ENCODE data around the gene EHF. TPM values are rescaled to one million over a fixed set of nuclear protein-coding genes. Genes with fewer than 3 reads are reported as not detected.

Gene EHF
- total RNA-seq, 1 donor from 2014 or later: 239 TPM

DNA sequence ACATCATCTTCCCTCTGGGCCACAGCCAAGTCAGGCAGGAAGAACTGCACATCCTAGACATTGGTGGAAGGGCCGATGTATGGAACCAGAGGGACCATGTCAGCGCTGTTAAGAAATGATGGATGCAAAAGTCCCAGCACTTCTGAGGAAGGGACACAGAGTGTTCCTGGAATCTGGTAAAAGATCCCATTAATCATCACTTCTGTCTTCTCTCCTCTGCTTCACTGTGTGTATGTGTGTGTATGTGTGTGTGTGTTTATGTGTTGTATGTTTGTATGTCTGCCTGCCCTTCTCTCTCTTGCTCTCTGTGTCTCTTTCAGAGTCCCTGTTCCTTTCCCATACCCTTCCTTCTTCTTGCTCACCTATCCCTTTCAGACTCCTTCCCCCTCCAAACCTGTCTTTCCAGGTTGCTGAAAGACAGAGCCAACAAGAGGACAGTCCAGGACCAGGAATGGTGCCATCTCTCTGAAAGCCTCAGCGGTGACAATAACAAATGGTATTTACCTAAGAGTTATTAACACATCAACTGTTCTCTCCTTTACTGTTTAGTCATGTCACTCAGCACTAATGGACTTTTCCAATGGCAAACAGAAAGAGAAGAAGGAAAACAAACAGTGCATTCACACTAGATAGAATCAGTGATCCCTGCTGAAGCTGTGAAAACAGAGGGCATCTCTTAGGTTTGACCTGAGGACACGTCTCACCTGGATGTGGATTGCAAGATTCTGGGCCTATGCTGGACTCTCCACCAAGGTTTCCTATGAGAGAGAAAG, 47.1 kb downstream of the EHF start:
- no peak for TF ChIP-seq CTCF (IDR thresholded peaks at IDR 0.05; ENCODE audit: insufficient read depth, low read length, severe bottlenecking)
- FAIRE-seq (peak; percentile 93), DNase-seq (ENCODE audit: low read depth) (peak; percentile 50)
- Histone ChIP-seq H3K27me3 (ENCODE audit: control insufficient read depth, insufficient read depth, low read length) (no peaks in the 10 kb centered on the region), H3K4me3 (ENCODE audit: low read depth, low read length) (no peak overlapping the region), H3K36me3 (ENCODE audit: control insufficient read depth, insufficient read depth, low read length) (no peaks in the 10 kb centered on the region)

- no peaks in the 10 kb centered on the region for H3K27me3 ChIP-seq (ENCODE audit: control insufficient read depth, insufficient read depth, low read length)
- H3K36me3 ChIP-seq (ENCODE audit: control insufficient read depth, insufficient read depth, low read length): no peaks in the 10 kb centered on the region
- TF ChIP-seq CTCF (IDR thresholded peaks at IDR 0.05; ENCODE audit: insufficient read depth, low read length, severe bottlenecking): no peak
- DNase-seq (ENCODE audit: low read depth) (no peak), FAIRE-seq (no peak)
- H3K4me3 ChIP-seq (ENCODE audit: low read depth, low read length): no peak overlapping the region
These were observed 47.7 kb downstream of the EHF start for GRCh38 chr11:34668583-34669053.

DNA sequence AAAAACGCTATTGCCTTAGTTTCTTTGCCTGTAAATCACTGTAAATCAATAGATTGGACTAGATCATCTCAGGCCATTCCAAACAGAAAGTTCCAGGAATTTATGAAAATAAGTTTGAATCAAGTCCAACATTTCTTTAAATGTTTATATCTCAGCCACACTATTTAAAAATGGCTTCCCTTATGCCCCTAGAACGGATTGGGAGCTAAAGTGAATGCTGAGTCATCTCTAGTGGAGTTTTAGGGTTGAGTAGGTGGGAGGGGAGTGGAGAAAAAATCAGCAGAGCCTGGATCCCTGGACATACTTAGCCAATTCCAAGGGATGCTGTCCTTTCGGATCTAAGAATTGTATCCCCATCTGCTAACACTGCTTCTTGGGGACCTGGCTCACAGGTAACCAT, 48.6 kb downstream of the EHF start:
- H3K27me3 ChIP-seq (ENCODE audit: control insufficient read depth, insufficient read depth, low read length): no peaks in the 10 kb centered on the region
- H3K36me3 ChIP-seq (ENCODE audit: control insufficient read depth, insufficient read depth, low read length): no peaks in the 10 kb centered on the region
- no peak overlapping the region for H3K4me3 ChIP-seq (ENCODE audit: low read depth, low read length)
- no peak for TF ChIP-seq CTCF (IDR thresholded peaks at IDR 0.05; ENCODE audit: insufficient read depth, low read length, severe bottlenecking)
- no peak for DNase-seq (ENCODE audit: low read depth)
- no peak for FAIRE-seq

DNA sequence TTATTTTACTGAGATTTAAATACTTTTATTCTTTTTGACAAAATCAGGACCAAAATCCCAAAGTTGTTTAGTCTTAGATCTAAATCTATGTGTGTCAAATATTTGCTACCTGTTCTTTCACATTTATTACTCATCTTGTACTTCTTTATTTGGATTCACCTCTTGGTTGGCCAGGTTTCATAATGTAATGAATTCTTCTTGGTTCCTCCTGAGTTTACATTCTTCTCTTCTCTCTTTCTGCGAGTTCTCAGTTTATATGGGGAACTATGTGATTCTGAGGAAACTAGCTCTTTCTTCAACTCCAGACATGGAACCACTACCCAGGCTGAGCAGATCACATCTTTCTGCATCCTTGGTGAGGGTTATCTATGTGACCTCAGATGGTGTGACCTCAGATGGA, 50.2 kb downstream of the EHF start:
- Histone ChIP-seq H3K27me3 (ENCODE audit: control insufficient read depth, insufficient read depth, low read length) (no peaks in the 10 kb centered on the region), H3K36me3 (ENCODE audit: control insufficient read depth, insufficient read depth, low read length) (no peaks in the 10 kb centered on the region), H3K4me3 (ENCODE audit: low read depth, low read length) (no peak overlapping the region)
- DNase-seq (ENCODE audit: low read depth): no peak
- no peak for FAIRE-seq
- TF ChIP-seq CTCF (IDR thresholded peaks at IDR 0.05; ENCODE audit: insufficient read depth, low read length, severe bottlenecking): no peak

- FAIRE-seq: no peak
- no peak for DNase-seq (ENCODE audit: low read depth)
- no peaks in the 10 kb centered on the region for H3K27me3 ChIP-seq (ENCODE audit: control insufficient read depth, insufficient read depth, low read length)
- no peak overlapping the region for H3K4me3 ChIP-seq (ENCODE audit: low read depth, low read length)
- no peaks in the 10 kb centered on the region for H3K36me3 ChIP-seq (ENCODE audit: control insufficient read depth, insufficient read depth, low read length)
- no peak for TF ChIP-seq CTCF (IDR thresholded peaks at IDR 0.05; ENCODE audit: insufficient read depth, low read length, severe bottlenecking)
These were observed 51.1 kb downstream of the EHF start for GRCh38 chr11:34671946-34672345.

DNA sequence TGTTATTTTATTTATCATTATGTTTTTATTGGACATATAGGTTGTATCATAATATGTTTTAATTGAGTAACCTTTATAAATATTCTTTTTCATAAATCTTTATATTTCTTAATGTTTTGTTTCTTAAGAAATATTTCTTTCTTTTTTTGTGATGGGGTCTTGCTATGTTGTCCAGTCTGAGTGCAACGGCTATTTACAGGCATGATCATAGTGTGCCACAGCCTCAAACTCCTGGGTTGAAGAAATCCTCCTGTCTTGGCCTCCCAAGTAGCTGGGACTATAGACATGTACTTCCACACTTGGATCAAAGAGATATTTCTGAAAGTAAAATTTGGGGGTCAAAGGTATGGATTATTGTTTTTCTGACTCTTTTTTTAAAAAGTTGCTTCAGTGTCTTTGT, 53.1 kb downstream of the EHF start:
- Histone ChIP-seq H3K4me3 (ENCODE audit: low read depth, low read length) (no peak overlapping the region), H3K27me3 (ENCODE audit: control insufficient read depth, insufficient read depth, low read length) (no peaks in the 10 kb centered on the region), H3K36me3 (ENCODE audit: control insufficient read depth, insufficient read depth, low read length) (no peaks in the 10 kb centered on the region)
- DNase-seq (ENCODE audit: low read depth) (no peak), FAIRE-seq (no peak)
- TF ChIP-seq CTCF (IDR thresholded peaks at IDR 0.05; ENCODE audit: insufficient read depth, low read length, severe bottlenecking): no peak
